NCI-H748 (cell line): ENCODE results near the gene MIER3.

Experiments used
- DNase-seq: peaks from one replicate; lab custom pipeline; 2025; ENCODE audit not compliant: unreplicated experiment; lab: John Stamatoyannopoulos, UW

Gene MIER3

GRCh38 chr5:56962286-56962685 lies 10.4 kb upstream of the MIER3 start:
- no peak for DNase-seq

GRCh38 chr5:56961746-56962145 lies 9.8 kb upstream of the MIER3 start:
- no peak for DNase-seq

DNA sequence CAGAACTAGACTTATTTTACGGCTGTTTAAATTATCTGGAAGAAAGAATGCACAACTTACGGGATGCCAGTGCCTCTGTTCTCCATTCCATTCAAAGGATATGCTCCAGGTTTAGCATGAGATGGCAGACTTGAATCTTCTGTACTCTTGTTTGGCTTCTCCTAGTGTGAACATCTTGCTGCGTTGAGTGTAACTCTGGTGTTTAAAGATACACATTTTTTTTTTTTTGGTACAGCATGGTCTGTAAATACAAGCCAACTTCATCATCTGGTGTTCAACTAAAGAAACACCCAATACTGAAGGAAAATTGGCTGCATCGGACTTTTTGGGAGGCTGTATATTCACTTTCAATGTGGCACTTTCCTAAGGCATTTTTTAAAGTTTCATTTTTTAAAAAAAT lies 7.4 kb upstream of the MIER3 start:
- no peak for DNase-seq

DNA sequence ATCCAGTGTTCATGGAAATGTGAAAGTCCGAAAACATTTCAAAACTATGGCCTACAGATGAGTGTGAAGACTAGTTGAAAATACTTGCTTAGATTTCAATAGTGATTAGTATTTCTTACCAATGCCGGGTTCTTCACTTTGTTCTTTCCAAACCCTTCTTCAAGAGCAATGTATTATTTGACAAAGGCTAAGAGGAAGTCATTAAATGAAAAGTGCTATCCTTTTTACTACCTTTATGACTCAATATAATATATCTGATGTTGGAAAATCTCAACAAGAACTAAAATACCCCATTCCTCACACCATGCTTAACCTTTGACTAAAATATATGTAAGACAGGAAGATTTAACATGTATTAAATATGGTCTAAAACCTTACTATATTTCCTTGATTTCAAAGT lies 6.7 kb upstream of the MIER3 start:
- no peak for DNase-seq

GRCh38 chr5:56954262-56954661 lies 2.3 kb upstream of the MIER3 start:
- no peak for DNase-seq

GRCh38 chr5:56951126-56951945 lies 587 bp downstream of the MIER3 start:
- DNase-seq, result peak; percentile 64

GRCh38 chr5:56950626-56951125 lies 1.2 kb downstream of the MIER3 start:
- peak; percentile 54 for DNase-seq

DNA sequence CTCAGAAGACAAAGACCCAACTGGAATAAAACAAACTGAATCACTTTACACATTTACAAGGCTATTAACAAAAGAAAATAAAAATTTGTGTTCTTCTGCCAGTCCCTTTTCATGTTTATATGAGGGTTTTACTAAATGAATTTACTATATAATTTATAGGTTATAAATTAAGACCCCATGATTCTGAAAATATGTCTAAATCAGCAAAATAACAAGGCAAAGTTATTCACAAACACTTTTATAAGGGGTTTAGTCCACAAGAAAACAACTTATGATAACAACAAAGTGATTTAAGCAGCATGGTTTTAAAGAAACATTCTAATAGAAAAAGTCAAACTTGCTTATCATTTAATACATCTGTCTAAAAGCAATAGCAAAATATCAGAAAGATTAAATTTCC lies 4.9 kb downstream of the MIER3 start:
- DNase-seq, result no peak

DNA sequence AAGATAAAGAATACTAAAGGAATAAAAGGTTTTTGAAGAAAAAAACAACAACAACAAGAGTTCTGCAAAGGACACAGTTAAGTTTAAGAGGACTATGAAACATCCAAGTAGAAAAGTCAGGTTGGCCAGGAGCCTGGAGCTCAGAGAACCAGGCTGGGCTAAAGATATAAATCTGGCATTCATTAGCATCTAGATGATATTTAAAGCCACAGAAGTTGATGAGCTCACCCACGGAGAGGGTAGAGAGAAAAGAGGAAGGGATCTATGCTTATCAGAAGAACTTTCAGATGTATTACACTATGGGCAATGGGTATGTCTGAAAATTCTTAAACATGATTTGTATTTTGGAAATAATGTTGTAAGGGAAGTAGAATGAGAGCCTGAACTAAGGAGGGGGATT lies 9.9 kb downstream of the MIER3 start:
- no peak for DNase-seq

GRCh38 chr5:56938858-56939257 lies 13.1 kb downstream of the MIER3 start:
- no peak for DNase-seq

- no peak for DNase-seq
Measured at GRCh38 chr5:56934325-56934724, 17.6 kb downstream of the MIER3 start.

DNA sequence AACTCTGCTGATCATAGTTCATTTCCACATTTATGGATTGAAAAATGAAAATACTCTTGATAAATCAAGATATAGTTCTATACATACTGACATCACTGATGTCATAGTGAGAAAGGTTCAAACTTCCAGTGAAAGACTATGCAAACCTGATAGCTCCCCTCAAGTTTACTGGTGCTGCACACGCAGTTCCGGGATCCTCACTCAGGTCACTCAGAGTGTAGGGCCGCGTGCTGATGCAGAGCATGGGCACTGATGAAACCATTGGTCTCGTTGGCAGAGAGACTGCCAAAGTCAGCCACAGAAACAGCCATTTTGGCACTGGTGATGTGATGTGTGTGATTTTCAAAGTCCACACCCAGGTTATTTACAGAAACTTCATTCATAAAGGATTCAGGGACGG lies 29.0 kb downstream of the MIER3 start:
- DNase-seq, result no peak

GRCh38 chr5:56919942-56920662 lies 31.8 kb downstream of the MIER3 start:
- DNase-seq, result no peak

- DNase-seq, result no peak
Measured at GRCh38 chr5:56918054-56918453, 33.9 kb downstream of the MIER3 start.

- no peak for DNase-seq
Measured at GRCh38 chr5:56917534-56917933, 34.4 kb downstream of the MIER3 start.

DNA sequence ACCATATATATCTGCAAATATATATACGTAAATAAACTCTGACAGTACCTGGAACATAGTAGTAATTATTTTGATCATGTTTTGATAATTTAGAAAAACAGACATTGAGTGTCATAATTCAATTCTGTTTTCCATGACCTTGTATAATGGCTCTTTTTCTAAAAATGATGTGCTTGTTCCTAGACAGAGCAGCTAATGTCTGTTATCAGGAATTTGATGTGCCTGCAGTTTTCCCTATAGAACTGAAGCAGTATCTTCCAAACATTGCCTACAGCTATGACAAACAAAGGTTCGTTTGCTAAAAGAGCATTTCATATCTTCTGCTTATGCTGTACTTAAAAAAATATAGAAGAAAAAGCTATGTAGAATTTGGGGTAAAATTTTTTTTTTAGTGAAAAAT lies 37.2 kb downstream of the MIER3 start:
- DNase-seq, result no peak

GRCh38 chr5:56913766-56914165 lies 38.2 kb downstream of the MIER3 start:
- no peak for DNase-seq

- DNase-seq, result peak; percentile 78
Measured at GRCh38 chr5:56910210-56910965, 41.5 kb downstream of the MIER3 start.

DNA sequence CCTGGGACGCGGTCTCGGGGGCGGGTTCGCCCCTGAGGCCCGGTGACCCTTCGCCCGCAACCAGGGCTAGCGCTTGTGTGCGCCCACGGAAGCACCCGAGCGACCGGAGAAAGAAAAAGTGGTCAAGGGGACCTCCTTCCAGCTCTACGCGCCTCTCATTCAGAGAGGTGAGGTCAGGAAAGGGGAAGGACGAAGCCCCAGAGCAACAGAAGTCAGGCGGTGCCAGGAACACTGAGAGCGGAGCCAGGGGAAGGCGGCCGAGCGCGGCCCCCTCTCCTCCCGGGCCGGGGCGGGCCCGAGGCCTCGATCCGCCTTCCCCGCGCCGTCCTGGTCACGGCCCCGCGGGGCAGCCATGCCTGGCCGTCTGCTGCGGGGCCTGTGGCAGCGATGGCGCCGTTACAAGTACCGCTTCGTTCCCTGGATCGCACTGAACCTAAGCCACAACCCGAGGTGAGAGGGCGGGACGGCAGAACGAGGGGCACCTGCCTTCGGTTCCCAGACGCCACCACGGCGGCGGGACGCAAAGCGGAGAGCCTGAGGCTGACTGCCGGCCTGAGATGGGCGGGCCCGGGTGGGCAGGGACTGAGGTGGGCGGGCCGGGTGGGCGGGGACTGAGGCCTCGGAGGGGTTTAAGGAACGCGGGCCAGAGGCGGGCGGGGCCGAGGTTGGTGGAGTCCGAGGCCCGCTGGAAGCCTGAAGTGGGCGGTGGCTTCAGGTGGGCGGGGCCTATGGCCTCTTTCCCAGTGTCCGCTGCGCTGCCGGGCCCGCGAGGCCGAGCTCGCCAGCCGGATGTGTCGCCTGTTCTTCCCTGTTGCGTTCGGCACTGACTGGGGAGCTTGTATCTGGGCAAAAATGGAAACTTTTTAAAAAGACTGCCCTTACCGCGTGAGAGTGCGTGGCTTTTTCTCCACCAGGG lies 42.4 kb downstream of the MIER3 start, which contains the start of gene SETD9:
TSS of gene SETD9 (plus strand) at position 303 of the 916 bp plus-strand sequence. CDS start at position 353, 50 bp downstream.
- DNase-seq, result peak; percentile 98

- DNase-seq, result peak; percentile 71
Measured at GRCh38 chr5:56908942-56909293, 43.0 kb downstream of the MIER3 start.
